ENCODE measurements around the gene PYGB.

PYGB gene

GRCh38 chr20:25214819-25215218 lies 33.1 kb upstream of the PYGB start:
- no peak for DNase-seq (ENCODE audit: low read depth, low spot score)
- no peak overlapping the region for H3K4me3 ChIP-seq (ENCODE audit: low read length)

DNA sequence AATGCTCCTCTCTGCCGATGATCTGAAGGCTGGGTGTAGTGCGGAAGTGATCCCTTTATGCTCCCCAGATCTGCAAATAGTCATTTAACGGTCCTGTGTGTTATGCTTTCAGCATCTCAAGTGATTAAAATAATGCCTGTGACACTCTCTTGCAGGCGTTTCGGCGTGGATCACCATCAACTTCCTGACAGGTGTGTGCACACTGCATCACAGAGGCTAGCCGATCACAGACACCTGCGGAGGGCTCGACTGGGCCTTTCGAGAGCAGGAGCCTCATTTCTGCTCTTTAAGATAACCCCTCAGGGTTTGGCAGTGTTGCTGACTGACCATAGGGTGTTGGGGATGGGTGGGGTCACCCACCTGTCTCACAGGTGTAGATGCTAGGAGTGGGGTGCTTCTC lies 32.4 kb upstream of the PYGB start:
- no peak for DNase-seq (ENCODE audit: low read depth, low spot score)
- no peak overlapping the region for H3K4me3 ChIP-seq (ENCODE audit: low read length)

DNA sequence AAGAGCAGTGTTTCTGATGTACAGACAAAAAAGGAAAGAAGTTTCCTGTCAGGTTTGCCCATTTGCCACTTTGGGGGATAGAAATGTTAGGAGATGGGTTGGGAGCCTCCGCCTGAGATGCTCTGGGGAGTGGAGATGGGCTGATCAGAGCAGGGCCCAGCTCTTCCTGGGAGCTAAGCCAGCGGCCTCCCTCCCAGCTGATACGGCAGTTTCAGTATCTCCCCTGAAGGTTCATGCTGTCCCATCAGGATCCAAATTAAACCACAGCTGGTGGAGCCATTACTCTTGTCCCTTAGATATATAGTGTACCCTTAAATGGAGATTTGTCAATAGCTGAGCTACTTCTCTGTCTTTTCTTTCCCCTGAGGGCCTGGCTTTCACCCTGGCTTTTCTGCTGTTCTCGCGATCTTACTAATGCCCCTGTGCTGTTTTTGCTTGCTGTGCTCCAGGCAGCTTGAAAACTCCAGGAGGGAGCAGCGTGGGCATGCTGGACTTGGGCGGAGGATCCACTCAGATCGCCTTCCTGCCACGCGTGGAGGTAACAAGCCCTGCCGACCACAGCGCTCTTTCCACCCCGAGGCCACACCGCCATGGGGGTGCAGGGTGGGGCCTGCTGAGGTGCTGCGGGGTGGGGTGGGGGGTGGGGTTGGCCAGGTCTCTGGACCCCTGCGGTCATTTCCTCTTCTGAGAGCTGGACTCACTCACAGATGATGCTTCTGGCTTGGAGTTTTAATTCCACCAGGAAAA lies 31.5 kb upstream of the PYGB start:
- H3K4me3 ChIP-seq (ENCODE audit: low read length) = no peak overlapping the region
- DNase-seq (ENCODE audit: low read depth, low spot score) = no peak

DNA sequence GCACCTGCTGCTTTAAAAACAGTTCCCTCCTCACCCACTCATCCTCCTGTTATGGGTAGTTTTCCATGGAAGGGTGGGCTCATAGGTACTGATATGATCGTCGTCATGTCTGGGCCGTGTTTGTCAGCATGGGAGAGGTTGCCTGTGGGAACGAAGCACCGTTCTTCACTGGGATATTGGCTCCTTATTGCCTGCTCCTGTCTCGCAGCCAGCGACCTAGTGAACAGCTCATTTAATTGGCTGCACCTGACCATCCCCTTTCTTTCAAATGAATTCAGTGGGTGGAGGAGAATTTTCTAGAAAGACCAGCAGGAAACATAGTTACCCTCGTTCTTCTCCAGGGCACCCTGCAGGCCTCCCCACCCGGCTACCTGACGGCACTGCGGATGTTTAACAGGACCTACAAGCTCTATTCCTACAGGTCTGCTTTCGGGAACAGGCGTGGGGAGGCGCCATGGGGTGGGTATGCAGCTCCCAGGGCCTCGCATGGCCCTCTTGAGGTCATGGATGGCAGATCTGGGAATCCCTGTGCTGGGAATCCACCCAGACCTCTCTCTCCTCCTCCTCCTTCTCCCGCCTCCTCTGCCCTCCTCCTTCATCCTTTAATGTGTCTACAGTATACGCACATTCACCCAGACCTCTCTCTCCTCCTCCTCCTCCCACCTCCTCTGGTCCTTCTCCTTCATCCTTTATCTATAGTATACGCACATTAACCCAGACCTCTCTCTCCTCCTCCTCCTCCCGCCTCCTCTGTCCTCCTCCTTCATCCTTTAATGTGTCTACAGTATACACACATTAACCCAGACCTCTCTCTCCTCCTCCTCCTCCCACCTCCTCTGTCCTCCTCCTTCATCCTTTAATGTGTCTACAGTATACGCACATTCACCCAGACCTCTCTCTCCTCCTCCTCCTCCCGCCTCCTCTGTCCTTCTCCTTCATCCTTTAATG lies 30.4 kb upstream of the PYGB start:
- H3K4me3 ChIP-seq (ENCODE audit: low read length) = no peak overlapping the region
- no peak for DNase-seq (ENCODE audit: low read depth, low spot score)

DNA sequence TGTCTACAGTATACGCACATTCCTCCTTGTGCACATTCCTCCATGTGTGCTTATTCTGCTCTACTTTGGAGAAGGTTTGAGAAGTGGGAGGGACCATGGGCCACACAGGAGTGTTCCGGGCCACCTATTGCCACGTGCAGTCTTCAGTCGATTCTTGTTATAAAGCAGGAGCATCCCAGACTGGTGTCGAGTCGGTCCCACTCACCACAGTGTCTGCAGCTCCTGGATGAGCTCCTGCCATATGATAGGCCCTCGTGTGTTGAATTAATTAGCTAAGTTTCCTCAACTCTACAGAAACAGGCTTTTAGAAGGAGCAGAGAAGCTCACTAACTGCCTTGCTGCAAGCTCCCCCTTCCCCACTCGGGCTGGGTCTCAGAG lies 29.8 kb upstream of the PYGB start:
- no peak for DNase-seq (ENCODE audit: low read depth, low spot score)

DNA sequence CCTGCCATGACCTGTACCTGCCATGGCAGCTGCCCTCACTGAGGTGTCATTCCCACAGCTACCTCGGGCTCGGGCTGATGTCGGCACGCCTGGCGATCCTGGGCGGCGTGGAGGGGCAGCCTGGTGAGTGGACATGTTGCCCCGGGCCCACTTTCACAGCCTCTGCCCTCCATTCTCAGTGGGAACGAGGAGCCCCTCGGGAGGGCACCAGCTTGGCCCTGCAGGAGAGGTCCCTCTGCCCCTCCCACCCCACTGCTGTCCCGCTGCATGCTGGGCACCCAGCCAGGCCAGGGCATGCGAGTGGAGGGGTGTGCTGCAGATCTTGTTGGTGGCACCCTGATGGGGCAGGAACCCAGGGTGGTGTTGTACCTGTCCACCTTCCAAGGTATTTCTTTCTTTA lies 29.4 kb upstream of the PYGB start:
- H3K4me3 ChIP-seq (ENCODE audit: low read length) = no peak overlapping the region
- no peak for DNase-seq (ENCODE audit: low read depth, low spot score)

More for the DNA sequence above, 29.8 kb upstream of the PYGB start:
- H3K4me3 ChIP-seq (ENCODE audit: low read length) = no peak overlapping the region

DNA sequence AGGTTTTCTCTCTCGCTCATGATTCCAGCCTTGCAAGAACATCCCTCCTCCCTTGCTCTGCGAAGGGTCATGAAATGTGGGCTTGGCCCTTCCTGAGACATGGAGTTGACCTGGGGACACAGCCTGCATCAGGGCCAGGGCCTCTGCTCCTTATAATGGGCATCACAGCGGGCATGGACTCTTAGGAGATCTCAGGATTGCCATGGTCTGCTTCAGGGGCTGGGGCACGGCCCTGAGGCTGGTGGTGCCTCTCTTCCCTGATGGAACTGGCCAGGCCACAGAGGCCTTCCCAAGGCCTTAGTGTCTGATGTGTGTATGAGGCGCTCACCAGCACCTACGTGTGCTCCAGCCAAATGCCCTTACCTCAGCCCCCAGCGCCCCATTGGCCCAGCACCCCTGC lies 28.5 kb upstream of the PYGB start:
- H3K4me3 ChIP-seq (ENCODE audit: low read length) = no peak overlapping the region
- DNase-seq (ENCODE audit: low read depth, low spot score) = no peak

GRCh38 chr20:25220021-25220730 lies 27.7 kb upstream of the PYGB start:
- peak; percentile 35 for DNase-seq (ENCODE audit: low read depth, low spot score)
- no peak overlapping the region for H3K4me3 ChIP-seq (ENCODE audit: low read length)

GRCh38 chr20:25220810-25221591 lies 26.9 kb upstream of the PYGB start:
- DNase-seq (ENCODE audit: low read depth, low spot score) = no peak
- no peak overlapping the region for H3K4me3 ChIP-seq (ENCODE audit: low read length)

DNA sequence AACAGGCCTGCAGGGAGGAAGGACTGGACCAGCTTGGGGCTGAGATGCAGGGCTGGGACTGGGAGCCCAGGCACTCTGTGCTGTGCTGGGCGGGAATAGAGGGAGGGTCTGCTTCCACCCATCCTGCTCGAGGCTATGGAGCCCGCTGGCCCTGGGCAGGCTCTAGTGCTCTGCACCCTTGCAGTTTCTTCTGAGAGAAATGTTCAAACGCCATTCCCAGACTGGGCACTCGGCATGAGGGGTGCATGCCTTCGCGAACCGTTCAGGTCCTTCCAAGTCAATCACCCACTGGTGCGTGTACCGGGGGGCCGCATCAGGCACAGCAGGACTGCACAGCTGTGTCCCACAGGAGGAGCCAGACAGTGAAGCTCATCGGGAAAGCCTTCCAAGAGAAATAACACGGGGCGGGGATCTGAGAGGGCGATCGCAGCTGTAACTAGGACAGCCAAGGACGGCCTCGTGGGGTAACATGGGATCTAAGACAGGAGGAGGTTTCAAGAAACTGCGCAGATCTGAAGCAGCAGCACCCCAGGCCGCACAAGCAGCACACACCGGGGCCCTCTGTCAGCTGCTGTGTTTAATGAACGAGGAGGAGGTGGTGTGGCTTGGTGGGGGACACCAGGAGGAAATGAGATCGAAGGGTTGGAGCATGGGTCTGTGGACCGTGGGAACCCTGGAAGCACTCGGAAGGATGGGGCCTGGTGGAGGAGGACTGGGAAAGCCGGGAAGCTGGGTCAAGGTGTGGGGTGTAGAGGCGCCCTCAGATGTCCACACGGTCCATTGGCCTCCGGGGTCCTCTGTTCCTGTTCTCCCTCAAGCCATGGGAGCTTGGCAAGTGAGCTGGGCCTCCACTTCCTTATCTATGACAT lies 26.1 kb upstream of the PYGB start:
- DNase-seq (ENCODE audit: low read depth, low spot score) = no peak
- H3K4me3 ChIP-seq (ENCODE audit: low read length) = no peak overlapping the region

DNA sequence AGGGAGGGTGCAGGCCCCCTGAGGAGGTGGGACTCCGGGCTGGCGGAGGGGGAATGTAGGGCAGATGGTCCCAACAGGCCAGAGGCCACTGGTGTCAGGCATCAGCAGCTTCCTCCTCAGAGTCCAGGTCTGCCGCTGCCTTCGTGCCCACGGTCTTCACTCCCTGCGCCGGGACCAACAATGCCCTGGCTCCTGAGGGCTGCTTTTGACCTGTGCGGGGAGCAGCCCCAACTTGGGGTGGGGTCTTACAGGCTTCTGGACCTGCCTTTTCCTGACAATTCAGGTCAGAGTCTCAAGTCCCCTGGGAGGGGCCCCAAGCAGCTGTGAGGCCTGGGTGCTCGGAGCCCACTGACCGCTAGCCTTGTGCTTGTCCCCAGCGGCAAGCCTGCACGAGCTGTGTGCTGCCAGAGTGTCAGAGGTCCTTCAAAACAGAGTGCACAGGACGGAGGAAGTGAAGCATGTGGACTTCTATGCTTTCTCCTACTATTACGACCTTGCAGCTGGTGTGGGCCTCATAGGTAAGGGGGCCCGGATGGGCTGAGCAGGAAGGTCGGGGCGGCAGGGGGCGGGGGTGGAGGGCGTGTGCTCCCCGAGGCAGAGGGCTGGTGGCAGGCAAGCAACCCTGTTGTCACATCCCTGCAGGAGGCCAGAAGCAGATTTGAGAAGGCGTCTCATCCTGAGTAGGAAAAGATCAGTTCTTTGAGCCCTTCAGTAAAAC lies 25.3 kb upstream of the PYGB start:
- no peak overlapping the region for H3K4me3 ChIP-seq (ENCODE audit: low read length)

GRCh38 chr20:25223179-25223661 lies 24.7 kb upstream of the PYGB start:
- H3K4me3 ChIP-seq (ENCODE audit: low read length) = no peak overlapping the region
- no peak for DNase-seq (ENCODE audit: low read depth, low spot score)

More for the DNA sequence above, 25.3 kb upstream of the PYGB start:
- no peak for DNase-seq (ENCODE audit: low read depth, low spot score)

DNA sequence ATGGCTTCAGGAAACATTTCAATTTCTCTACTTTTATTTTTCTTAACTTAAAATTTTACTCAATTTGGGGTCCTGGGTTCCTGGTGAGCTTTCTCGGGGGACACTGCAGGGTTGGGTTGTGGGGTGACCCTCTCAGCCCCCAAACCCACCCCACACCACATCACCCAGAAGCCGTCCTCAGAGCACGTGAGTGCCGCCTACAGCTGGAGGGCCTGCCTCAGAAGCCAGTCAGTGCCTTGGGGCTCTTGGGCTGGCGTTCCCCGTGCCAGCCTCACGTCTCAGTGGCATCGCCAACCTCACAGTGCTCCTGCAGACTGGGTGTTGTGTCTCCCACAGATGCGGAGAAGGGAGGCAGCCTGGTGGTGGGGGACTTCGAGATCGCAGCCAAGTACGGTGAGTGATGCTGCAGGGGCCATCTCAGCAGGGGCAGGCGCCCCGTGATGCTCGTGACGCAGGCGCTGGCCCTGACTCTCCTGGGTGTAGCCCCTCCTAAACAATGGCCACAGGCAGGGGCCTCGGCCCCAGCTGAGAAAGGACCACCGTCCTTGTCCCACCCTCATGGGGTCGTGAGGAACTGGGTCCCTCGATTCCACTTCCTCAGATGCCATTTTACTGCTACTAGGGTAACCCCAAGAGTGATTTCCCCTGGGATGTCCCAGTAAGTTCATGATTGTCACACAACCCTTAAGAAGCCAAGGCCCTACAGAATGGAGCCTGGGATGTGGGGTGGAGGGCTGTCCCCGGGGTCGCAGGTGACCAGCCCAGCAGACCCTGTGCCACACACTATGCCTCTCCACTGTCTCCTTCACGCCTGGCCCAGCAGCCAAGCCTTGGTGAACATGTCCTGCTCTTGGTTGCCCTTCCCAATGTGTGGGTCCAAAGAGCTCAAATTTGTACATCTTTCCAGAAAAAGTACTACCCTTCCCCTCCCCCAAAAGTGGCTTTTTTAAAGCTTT lies 23.8 kb upstream of the PYGB start:
- no peak overlapping the region for H3K4me3 ChIP-seq (ENCODE audit: low read length)
- no peak for DNase-seq (ENCODE audit: low read depth, low spot score)

- no peak overlapping the region for H3K4me3 ChIP-seq (ENCODE audit: low read length)
Measured at GRCh38 chr20:25224941-25225340, 22.9 kb upstream of the PYGB start.

DNA sequence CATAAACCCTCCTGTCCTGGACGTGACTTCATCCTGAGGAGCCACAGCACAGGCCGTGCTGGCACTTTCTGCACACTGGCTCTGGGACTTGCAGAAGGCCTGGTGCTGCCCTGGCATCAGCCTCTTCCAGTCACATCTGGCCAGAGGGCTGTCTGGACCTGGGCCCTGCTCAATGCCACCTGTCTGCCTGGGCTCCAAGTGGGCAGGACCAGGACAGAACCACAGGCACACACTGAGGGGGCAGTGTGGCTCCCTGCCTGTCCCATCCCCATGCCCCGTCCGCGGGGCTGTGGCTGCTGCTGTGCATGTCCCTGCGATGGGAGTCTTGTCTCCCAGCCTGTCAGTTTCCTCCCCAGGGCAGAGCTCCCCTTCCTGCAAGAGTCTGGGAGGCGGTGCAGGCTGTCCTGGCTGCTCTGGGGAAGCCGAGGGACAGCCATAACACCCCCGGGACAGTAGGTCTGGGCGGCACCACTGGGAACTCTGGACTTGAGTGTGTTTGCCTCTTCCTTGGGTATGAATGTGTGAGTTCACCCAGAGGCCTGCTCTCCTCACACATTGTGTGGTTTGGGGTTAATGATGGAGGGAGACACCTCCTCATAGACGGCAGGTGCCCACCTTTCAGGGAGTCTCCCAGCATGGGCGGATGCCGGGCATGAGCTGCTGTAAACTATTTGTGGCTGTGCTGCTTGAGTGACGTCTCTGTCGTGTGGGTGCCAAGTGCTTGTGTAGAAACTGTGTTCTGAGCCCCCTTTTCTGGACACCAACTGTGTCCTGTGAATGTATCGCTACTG lies 22.0 kb upstream of the PYGB start:
- no peak for DNase-seq (ENCODE audit: low read depth, low spot score)

More at GRCh38 chr20:25224941-25225340, 22.9 kb upstream of the PYGB start:
- no peak for DNase-seq (ENCODE audit: low read depth, low spot score)

More for the DNA sequence above, 22.0 kb upstream of the PYGB start:
- H3K4me3 ChIP-seq (ENCODE audit: low read length) = no peak overlapping the region
